HG02885 (cell line): Measurements from ENCODE around the gene NDOR1.

ENCODE experiments used
- ATAC-seq: cut with Tn5 transposase; IDR thresholded peaks from one replicate; pipeline ENCODE4 v1.9.1; 2021; ENCODE audit warnings: mild to moderate bottlenecking; ENCODE audit not compliant: unreplicated experiment, poor library complexity

The NDOR1 gene

DNA sequence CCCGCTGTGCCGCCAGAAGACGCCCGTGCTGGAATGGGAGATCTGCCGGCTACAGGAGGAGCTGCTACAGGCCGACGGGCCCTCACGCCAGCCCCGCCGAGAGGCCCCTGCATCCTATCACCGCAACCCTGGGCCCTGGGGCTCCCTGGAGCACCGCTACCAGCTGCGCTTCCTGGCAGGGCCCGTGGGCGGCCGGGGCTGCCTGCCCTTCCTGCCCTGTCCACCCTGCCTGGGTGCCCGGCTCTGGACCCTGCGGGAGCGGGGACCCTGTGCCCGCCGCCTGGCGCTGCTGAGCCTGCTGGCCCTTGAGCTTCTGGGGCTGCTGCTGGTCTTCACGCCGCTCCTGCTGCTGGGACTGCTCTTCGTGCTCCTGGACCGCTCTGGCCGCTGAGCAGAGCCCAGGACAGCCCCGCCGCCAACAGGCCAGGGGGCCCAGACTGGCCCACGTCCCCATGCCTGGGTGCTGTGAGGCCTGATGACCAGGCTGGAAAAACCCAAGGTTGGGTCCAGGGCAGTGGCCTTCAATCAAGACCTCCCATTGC, 12.8 kb downstream of the NDOR1 start:
- ATAC-seq = no peak

GRCh38 chr9:137218754-137219271, 13.3 kb downstream of the NDOR1 start:
- no peak for ATAC-seq

- ATAC-seq = no peak
Observed at GRCh38 chr9:137219757-137220316, 14.3 kb downstream of the NDOR1 start.

GRCh38 chr9:137220317-137221094, 15.0 kb downstream of the NDOR1 start:
- ATAC-seq = no peak

- no peak for ATAC-seq
Observed at GRCh38 chr9:137221095-137221505, 15.6 kb downstream of the NDOR1 start.

DNA sequence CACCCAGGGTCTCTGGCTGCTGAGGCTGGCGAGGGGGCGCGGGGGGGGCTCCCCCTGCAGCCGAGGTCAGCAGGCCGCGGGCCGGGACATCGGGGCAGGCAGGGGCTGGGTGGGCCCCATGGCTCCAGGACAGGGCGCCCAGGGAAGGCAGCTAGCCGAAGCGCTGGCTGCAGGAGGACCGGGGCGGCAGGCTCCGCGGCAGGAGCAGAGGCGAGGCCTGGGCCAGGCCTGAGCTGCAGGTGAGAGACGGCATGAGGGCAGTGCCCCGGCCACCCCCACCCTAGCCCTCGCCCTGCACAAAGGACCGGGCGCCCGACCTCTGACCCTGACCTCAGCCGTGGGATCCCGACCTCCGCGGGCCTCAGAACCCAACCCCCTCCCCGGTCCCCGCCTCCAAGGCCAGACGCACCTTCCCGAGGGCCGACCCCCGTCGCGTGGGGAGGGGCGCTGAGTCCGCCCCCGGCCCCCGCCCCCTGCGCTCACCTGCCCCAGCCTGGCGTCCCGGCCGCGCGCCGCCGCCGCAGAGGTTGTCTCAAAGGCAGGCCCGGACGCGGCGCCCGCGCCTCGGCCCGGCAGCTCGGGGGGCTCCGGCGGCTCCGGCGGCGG, 16.1 kb downstream of the NDOR1 start:
- ATAC-seq = no peak

DNA sequence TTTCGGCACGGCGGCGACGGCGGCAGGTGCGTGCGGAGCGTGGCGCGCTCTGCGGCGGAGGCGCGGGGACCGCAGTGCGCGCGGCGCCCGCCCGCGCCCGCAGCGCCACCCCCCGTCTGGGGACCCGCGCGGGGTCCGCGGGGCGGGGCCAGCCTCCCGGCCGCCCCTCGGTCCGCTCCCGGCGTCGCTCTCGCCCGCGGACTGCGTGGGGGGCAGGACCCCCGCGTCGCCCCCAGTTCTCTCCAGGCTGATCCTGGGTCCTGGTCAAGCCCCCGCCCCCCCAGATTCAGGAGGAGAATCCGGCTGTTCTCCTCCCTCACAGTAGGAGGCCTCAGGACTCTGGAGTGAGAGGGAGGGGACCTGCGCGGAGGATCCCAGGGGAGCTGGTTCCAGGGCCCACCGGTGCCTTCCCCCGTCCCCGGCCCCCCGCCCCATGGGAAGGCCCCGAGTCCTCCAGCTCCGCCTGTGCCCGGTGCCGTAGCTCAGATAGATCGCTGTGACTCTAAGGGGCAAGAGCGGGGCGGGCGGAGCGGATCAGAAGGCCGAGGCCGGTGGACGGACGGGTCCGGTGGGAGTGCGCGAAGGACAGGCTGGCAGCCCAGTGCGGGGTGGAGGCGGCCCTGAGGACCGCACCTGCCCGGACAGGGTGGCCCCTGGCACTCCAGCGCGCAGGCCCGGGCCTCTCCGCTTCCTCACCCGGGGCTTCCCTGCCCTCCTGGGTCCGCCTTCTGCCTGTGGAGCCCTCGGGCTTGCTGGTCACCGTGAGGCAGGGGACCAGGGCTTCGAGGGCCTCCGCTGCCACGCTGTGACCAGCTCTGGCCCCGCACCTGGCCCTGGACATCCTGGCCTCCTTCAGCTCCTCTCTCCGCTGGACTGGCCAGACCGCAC, 16.9 kb downstream of the NDOR1 start, which contains the start of gene RNF208:
TSS of gene RNF208 (minus strand) at position 51 of the 888 bp plus-strand sequence. CDS start 1,028 bp downstream, outside the sequence.
- no peak for ATAC-seq

DNA sequence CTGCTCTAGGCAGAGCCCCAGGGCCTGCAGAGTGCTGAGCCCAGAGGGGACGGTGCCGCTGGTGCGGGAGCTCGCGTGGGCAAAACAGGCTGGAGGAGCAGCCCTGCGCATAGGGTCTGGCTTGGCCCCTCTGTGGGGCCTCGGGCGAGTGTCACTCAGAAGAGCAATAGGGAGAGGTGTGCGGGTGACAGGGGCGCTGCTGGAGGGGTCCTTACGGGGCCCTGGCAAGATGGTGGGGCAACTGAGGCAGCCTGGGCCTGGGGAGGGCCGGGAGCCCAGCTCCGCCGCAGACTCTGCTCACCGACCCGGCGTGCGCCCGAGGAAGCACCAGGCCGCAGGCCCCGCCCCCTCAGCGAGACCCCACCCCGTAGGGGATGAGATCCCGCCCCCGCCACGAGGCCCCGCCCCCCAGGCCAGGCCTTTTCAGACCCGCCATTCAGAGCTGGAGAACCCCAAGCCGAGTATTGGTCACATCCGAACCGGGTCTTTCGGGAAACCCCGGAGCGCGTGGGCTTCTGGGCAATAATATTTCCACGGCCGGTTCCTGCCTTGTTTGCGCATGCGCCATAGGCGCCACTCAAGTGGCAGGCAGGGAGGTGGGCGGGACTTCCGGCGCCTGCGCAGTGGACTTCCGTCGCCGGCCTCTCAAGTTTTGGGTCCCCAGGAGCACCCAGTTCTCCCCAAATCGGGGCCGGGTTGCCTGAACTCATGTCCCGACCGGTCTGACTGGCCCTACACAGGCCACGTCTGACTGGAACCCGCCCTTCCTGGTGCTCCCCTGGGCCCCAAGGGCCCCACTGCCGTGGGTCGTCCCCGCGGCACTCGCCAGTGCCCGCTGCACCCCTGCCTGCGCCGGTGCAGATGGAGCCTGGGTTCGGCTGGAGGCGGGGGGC, 17.8 kb downstream of the NDOR1 start:
- ATAC-seq = peak; percentile 80

- no peak for ATAC-seq
Observed at GRCh38 chr9:137224830-137225694, 19.6 kb downstream of the NDOR1 start, which contains the start of gene CYSRT1. Gene CYSRT1 (plus strand): TSS chr9:137225174. CDS start chr9:137225622, 448 bp downstream.

GRCh38 chr9:137225699-137226331, 20.3 kb downstream of the NDOR1 start:
- ATAC-seq = no peak

- no peak for ATAC-seq
Observed at GRCh38 chr9:137226338-137227053, 21.0 kb downstream of the NDOR1 start.

DNA sequence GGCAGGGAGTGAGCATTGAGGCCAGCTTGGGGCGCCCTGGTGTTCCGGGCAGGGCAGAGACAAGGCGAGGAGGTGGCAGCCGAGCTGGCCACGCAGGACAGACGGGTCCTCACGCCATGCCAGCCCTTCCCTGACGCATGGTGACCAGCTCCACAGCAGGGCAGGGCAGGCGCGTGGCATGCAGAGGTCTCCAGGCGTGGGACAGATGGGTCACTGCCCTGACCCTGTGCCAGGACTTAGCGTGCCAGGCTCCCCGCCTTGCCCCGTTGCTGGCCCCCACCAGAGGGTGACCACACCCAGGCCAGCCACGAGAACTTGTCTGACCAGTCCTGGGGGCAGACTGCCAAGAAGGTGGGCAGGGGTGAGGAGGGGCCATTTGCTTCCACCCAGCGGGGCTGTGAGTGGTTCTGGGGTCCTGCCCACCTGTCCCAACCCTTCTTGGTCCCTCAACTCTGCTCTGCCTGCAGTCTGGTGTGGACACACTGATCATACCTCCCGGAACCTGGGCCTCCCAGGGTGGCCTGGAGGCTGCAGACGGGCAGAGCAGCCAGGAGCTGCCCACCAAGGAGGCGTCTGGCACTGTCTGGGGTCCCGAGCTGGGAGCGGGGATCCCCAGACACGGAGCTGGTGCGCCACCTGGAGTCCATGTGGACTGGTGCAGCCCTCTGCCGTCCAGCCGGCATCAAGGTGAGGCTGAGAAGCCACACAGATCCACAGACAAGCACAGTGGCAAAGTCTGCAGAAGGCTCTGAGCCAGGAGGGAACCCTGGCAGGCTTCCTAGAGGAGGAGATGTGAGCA, 21.8 kb downstream of the NDOR1 start, which contains the start of gene RNF224:
TSS of gene RNF224 (plus strand) at position 449 of the 799 bp plus-strand sequence. CDS start 834 bp downstream, outside the sequence.
- ATAC-seq = no peak

DNA sequence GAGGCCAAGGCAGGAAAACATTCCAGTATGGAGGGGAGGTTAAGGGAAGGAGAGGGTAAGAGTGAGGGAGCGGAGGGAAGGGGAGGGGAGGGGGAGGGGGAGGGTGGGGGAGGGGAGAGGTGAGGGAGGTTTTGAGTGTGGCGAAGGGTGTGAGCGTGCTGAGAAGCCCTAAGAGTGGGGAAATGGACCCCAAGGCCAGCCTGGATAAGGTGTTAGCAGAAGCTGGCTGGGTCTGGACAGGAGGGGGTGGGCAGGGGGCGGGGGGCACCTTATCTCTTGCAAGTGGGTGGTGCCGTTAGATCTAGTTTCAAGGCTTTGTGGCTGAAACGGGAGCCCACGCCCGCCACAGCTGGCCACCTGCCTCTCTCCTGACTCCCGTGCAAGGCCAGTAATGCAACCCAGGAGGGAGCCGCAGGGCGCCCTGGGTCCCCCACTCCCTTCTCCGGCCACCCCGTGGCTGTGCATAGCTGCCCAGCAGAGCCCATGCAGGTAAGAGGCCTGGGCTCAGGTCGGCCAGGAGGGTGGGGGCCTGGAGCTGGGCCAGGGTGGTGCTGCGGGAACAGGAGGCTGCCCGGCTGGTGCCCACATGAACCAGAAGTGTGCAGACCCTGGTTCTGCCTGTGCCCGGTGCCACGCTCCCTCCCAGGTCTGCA, 22.5 kb downstream of the NDOR1 start:
- ATAC-seq = no peak

DNA sequence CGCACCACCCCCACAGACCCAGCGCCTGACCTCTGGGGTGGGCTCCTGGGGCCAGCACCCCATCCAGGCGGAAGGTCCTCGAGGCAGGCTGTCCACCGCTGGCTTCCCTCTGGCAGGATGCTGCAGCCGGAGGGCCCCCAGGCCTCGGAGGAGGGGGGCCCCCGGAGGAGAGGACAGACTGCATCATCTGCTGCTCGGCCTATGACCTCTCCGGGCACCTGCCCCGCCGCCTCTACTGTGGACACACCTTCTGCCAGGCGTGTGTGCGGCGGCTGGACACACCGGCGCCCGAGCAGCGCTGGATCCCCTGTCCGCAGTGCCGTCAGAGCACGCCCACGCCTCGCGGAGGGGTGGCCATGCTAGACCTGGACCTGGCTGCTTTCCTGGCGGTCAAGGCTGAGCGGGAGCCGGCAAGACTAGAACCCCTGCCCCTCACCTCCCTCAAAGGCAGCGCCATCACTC, 23.0 kb downstream of the NDOR1 start:
- ATAC-seq = no peak
